WTC11 (cell line): ENCODE results near the gene PTPRN2.

Experiments used
- ATF2 ChIP-seq: sonication (generic); formaldehyde crosslinking; IDR thresholded peaks from 2 replicates; pipeline ENCODE4 v1.8.1; 2022; ENCODE audit warnings: low read depth, missing genetic modification reagents, borderline replicate concordance
- FOXP4 ChIP-seq: sonication (generic); formaldehyde crosslinking; IDR thresholded peaks from 2 replicates; pipeline ENCODE4 v1.8.0; 2022; ENCODE audit warnings: mild to moderate bottlenecking, missing genetic modification reagents
- MAX ChIP-seq: sonication (generic); formaldehyde crosslinking; IDR thresholded peaks from 2 replicates; pipeline ENCODE4 v1.8.0; 2022; ENCODE audit warnings: mild to moderate bottlenecking, missing genetic modification reagents
- NFATC4 ChIP-seq: fragments of 250-450 bp; sonication (Bioruptor Pico); IDR thresholded peaks from 2 replicates; pipeline ENCODE4 v1.9.0; 2021; ENCODE audit warnings: mild to moderate bottlenecking
- ZBTB43 ChIP-seq: sonication (generic); formaldehyde crosslinking; IDR thresholded peaks from 2 replicates; pipeline ENCODE4 v1.8.1; 2023; ENCODE audit warnings: mild to moderate bottlenecking, missing genetic modification reagents
- ZNF416 ChIP-seq: fragments of 250-450 bp; sonication (Bioruptor Pico); IDR thresholded peaks from 2 replicates; pipeline ENCODE4 v1.9.0; 2021; ENCODE audit warnings: mild to moderate bottlenecking, inconsistent platforms
- TF ChIP-seq, protein P1 (sequence below): fragments of 200-600 bp; IDR thresholded peaks from 2 replicates; pipeline ENCODE4 v1.8.0; 2022; ENCODE audit warnings: antibody characterized with exemption

DNA sequence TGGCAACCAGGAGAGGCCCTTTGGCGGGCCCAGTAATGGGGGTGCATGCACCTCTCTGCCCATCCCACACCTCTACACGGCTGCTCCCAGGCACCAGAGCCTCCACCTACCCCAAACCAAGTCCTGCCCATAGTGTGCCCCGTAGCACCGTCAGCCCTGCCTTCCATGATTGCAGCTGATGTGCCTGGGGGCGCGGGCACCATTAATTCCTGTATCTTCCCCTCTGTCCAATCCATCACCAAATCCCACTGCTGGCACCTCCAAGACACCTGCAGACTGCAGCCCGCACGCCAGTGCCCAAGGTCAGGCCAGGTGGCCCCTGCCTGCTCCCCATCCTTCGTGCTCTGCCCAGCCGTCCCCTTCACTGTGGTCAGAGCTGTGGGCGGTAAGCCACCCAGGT lies 533.0 kb downstream of the PTPRN2 start:
- TF ChIP-seq FOXP4 (CRISPR knock-in tag) (no peak), NFATC4 (no peak), ZBTB43 (CRISPR knock-in tag) (no peak), ATF2 (CRISPR knock-in tag) (no peak), MAX (no peak), ZNF416 (CRISPR knock-in tag) (no peak)
- TF ChIP-seq, protein P1, sequence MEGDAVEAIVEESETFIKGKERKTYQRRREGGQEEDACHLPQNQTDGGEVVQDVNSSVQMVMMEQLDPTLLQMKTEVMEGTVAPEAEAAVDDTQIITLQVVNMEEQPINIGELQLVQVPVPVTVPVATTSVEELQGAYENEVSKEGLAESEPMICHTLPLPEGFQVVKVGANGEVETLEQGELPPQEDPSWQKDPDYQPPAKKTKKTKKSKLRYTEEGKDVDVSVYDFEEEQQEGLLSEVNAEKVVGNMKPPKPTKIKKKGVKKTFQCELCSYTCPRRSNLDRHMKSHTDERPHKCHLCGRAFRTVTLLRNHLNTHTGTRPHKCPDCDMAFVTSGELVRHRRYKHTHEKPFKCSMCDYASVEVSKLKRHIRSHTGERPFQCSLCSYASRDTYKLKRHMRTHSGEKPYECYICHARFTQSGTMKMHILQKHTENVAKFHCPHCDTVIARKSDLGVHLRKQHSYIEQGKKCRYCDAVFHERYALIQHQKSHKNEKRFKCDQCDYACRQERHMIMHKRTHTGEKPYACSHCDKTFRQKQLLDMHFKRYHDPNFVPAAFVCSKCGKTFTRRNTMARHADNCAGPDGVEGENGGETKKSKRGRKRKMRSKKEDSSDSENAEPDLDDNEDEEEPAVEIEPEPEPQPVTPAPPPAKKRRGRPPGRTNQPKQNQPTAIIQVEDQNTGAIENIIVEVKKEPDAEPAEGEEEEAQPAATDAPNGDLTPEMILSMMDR: no peak
